GM10847 (cell line): ENCODE data around the gene ZNF789.

Source experiments
- POLR2A ChIP-seq: IDR thresholded peaks from 2 replicates; pipeline ENCODE4 v1.6.1; 2011; ENCODE audit not compliant: insufficient read length; ENCODE audit errors: extremely low read depth

Gene ZNF789

DNA sequence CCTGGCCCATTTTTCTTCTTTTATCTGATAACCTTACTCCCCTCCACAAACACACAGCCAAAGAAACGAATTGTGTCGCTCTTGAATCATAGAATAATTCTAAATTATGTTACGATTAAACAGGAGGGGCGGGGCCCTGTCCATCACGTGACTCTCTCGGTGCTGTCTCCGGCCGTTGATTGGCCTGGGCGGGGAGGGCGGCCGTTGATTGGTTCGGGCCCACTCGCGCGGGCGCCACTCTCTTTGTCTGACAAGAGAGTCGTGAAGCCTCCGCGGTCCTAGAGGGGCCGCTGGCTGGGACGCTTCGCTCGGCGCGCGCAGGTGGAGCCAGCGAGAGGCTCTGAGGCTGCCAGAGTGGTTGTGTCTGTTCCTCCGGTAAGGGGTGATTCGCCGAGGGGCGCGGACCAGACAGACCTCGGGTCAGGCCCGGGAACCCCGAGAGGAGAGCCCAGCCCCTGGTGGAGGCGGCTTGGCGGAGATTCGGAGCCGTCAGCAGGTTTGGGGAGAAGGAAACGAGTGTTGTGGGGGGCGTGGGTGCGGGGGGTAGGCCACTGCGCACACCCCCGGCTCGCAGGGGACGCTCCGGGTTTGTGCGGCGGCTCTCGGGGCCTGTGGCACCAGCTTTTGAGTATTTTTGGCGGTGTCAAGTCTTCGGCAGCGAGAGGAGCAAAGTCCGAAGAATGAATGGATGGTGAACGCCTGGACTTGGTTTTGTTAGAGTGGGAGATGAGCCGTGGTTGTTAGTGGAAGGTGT is at the start of gene ZNF789:
Gene ZNF789 (plus strand): TSS at position 330 of the 754 bp plus-strand sequence. CDS start 3,567 bp downstream, outside the sequence.
- TF ChIP-seq POLR2A = peak; percentile 81

DNA sequence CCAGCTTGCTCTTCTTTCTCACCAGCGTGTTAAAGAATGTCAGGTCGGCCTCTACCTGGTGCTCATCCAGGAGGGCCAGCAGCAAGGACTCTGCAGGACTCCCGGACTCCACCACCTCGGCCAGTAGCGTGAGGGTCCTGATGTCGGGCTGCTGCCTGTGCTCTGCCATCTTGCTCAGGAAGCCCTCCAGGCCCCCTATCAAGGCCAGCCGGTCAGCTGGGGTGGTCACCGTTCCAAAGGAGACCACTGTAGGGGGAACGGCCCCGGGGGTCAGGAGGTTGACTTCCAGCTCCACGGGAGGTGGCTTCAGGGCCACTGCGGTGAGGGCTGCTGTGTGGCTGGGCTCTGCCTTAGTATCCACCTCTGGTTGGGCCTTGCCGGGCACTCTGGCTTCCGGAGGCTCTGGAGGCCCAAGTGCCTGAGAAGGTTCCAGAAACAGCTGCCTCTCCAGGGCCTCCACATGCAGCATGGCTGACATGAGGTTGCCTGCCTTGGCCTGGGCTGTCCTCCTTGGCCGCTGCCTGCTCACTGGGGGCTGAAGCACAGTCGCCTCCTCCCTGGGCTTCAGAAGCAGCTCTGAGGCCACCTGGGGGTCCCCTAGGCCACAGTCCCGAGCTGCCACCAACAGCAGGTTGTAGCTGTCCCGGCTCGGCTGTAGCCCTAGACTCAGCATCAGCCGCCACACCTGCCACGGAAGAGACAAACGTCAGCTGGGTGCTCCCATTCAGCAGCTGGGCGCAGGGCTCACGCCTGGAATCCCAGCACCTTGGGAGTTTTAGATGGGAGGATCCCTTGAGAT is 47.6 kb upstream of the ZNF789 start:
- no peak for TF ChIP-seq POLR2A

DNA sequence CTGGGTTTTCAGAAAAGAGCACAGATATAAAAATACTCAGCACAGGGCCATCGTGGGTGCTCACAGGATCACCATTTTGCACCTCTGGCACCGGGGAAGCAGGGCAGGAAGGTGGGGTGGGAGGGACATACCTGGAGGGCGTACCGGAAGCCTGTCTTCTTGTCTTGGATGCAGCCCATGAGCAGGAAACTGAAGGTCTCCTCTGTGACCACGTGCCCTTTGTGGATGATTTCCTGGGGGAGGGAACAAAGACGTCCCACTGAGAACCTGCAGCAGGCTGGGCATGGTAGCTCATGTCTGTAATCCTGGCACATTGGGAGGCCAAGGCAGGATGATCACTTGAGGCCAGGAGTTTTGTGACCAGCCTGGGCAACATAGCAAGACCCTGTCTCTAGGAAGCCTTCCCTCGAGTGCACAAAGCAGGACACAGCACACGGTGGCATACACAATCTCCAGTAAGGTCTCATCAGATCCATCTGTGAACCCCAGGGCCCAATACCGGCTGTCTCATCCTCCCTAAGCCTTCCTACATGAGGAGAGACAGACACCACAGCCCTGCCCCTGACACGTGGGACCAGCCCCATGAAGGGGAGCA is 43.6 kb upstream of the ZNF789 start:
- no peak for TF ChIP-seq POLR2A

DNA sequence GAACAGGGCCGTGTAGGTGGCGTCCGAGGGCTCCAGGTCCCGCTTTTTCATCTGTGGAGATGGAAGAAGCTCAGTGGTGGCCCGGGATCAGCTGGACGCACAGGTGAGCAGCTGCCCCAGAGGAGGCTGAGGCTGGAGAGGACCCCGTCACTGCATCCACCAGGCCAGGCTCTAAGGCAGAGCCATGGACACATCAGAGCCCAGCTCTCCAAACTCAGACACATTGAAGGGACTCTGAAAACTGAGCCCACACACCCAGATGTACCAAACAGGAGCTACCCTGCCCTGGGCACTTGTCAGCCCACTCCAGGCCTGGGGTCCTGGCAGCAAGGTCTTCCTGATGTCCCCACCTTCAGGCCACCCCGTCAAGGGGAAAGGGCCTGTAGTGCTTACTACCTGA is 42.9 kb upstream of the ZNF789 start:
- no peak for TF ChIP-seq POLR2A

DNA sequence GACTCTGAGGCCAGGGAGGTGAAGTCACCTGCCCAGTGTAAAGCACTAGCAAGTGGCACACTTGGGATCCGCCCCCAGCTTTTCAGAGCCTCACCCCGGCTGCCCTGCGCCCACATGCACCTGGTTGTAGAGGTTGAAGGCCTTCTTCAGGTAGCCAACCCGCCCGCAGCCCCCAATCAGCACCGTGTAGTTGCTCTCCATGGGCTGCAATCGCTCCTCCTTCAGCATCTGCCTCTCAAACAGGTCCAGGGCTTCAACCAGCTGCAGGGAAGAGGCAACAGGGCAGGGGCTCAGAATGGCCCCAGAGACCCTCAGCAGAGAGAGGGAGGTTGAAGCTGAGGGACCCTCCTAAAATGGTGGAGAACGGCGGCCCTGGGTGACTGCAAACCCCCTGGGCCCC is 39.5 kb upstream of the ZNF789 start:
- TF ChIP-seq POLR2A = no peak

DNA sequence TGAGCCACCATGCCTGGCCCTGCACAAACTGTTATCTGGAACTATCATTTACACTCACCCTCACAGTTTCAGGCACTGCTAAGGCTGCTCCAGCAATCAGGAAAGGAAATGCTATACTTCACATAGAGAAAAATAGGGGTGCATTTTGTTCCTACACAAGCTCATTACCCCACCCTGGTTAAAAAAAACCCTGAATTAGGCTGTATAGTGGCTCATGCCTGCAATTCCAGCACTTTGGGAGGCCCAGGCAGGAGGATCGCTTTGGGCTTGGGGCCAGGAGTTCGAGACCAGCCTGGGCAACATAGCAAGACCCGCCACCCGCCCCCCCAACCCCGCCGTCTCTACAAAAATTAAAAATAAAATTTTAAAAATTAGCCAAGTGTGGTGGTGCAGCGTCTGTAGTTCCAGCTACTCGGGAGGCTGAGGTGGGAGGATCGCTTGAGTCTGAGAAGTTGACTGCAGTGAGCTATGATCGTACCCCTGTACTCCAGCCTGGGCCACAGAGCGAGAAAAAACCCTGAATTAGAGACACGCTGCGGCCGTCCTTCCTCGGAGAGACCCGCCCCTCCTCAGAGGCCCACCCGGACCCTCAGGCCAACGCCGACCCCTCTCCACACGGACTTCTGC is 34.6 kb upstream of the ZNF789 start:
- TF ChIP-seq POLR2A = no peak

DNA sequence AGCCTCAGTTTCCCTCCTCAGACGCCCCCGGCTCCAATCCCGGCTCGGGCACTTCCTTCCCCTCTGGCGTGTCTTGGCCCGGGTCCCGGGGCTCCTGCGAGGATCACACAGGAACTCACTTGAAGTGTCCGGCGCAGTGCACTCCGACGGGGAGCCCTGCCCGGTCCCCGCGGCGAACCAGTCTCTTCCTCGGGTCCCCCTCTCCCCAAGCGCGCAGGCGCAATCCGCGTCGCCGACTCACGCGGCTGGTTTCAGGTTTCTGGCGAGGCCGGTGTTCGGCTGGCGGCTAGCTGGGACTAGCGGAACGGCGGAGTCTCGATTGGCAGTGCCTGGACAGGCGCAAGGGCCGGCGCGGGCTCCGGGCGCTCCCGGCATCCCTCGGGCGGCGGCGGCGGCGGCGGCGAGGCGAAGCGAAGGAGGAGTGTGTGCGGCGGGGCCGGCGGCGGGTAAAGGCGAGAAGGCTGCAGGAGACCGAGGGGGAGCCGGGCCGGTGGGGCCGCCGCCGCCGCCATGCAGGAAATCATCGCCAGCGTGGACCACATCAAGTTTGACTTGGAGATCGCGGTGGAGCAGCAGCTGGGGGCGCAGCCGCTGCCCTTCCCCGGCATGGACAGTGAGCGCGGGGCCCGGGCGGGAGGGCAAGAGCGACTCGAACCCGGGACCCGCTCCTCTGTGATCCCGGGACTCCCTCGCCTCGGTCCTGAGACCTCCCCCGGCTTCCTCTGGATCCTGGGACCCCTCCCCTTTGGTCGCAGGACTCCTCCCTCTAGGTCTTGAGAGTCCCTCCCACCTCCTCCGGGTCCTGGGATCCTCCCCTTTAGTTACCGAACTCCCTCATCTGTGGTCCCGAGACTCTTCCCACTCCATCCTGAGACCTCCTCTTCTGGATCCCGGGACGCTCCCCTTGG is 33.9 kb upstream of the ZNF789 start, which contains the start of the genes CPSF4 and PTCD1:
Gene CPSF4 (plus strand): TSS at position 371 of the 908 bp plus-strand sequence. CDS start 140 bp downstream, at position 511.
Gene PTCD1 (minus strand): TSS at position 226 of the 908 bp plus-strand sequence. CDS start 3,556 bp downstream, outside the sequence.
- peak; percentile 85 for TF ChIP-seq POLR2A

DNA sequence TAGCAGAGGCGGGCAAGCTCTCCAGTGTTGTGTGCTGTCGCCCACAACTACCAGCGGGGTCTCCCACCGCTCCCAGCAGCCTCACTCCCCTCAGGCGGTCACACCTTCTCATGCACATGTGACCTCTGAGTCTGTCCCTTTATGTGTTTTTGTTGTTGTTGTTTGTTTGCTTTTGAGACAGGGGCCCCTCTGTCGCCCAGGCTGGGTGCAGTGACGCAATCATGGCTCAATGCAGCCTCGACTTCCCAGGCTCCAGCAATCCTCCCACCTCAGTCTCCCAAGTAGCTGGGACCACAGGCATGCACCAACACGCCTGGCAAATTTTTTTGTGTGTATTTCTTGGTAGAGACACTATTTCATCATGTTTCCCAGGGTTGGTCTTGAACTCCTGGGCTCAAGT is 32.5 kb upstream of the ZNF789 start:
- no peak for TF ChIP-seq POLR2A

DNA sequence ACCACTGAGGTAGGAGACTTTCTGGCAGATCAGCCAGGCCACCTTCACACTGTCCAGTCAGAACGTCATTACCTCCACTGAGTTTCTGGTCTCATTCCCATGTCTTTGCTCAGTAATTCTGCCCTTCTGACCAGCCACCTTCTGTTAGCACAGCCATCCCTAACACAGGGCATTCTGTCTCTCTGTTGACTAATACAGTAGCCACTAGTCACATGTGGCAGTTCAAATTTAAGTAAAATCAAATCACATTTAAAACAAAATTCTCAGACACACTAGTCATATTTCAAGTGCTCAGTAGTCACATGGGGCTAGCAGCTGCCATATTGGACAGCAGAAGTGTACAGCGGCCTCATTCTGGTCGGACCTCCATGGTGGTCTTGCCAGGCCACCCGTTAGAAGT is 26.6 kb upstream of the ZNF789 start:
- TF ChIP-seq POLR2A = no peak

DNA sequence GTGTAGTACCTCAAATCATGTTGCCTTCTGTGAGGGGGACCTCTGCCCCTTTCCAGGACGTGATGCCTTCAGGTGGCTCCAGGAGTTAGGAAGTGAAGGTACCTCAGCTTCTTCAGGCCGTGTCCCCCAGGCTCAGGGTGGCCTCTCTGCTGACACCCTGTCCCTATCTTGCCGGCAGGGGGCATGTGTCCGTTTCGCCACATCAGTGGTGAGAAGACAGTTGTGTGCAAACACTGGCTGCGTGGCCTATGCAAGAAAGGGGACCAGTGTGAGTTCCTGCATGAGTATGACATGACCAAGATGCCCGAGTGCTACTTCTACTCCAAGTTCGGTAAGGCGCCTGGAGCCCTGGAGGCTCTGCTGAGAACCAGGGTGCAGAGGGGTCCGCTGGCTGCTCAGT is 24.7 kb upstream of the ZNF789 start:
- no peak for TF ChIP-seq POLR2A

DNA sequence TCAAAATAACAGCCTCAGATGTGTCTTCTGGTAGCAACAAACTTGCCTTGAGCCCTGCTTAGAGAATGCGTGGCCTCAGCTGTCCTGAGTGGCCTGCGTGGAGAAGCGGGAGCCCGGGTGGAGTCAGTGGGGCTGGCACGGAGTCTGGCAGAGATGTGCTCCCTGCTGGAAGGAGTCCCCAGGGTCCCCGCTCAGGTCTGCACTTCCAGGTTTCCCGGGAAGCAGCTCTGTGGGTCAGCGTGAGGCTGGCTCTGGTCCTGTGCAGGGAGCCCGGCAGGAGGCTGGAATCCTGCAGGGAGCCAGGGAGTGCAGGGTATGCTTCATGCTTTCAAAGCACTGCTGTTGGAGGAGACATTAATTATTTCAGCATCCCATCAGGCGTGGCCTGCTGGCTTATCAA is 23.8 kb upstream of the ZNF789 start:
- TF ChIP-seq POLR2A = no peak

DNA sequence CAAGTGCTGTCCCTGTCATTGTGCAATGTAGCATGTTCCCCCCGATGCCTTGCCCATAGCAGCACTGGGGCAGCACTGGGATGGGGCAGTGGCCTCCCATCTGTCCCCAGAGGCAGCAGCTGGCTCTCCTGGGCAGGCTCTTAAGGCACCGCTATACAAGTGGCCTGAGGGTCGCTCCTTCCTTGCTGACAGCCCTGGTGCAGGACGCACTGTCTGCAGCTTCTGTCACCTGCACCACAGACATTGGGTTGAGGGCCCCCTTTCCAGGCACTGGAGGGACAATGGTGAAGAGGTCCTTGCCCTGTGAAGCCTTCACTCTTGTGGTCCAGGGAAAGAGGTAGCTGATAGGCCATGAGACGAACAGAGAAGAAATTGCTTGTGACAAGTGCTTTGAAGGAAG is 23.4 kb upstream of the ZNF789 start:
- no peak for TF ChIP-seq POLR2A

DNA sequence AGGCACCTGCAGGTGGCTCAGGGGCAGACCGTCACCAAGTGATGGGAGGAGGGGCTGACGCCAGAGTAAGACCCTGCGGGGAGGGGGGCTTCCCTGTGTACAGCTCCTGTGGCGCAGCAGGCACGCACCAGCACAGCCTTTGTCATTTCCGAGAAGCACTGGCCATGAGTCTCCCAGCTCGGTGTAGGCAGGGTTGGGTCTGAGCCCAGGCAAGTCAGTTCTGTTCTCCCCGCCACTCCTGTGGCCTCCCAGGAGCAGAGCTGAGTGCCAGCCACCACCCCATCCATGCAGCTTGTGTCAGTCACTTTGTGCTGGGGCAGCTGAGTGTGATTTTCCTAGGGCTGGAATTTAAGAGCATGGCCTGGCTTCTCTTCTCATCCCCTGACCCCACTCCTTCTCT is 20.8 kb upstream of the ZNF789 start:
- TF ChIP-seq POLR2A = no peak

DNA sequence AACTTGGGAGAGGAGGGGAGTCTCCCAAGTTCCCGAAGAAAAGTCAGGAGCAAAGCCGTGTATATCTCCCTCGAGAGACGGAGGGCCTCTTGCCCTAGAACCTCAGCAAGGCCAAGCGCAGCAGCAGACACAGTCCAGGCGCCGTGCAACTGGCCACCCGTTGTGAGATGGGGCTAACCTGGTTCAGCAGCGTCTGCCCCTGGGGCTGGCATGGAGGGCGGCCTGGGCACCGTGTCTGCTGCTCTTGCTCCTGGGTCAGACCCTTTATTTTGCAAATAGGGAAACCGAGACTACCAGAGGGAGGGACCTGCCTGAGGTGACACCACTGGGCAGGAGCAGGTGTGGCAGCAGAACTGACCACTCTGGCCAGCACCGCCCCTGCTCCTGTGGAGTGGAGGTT is 20.1 kb upstream of the ZNF789 start:
- TF ChIP-seq POLR2A = no peak
